ENCODE data around the gene EPHB4.
"Not testable (repeated sequence)": the region's sequence is repeated elsewhere in the genome, so short reads cannot be mapped to it uniquely, and the experiment has no call there.

The EPHB4 gene

DNA sequence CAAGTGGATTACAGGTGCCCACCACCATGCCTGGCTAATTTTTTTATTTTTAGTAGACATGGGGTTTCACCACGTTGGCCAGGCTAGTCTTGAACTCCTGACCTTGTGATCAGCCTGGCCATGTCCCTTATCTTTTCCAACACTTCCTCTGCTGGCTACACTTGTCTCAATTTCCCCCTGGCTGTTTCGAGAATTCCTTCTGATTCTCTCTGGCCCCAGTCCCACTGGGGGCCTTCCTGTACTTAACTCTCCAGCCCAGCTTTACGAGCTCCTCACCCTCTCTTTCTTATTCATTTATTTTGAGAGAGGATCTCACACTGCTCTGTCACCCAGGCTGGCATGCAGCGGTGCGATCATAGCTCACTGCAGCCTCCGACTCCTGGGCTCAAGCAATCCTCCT, 8.5 kb downstream of the EPHB4 start:
- Histone ChIP-seq H3K9me3 (ENCODE audit: insufficient read depth, low read depth, low read length) (no peaks in the 10 kb centered on the region), H3K4me1 (ENCODE audit: insufficient read depth, low read length, poor library complexity, severe bottlenecking) (no peaks in the 10 kb centered on the region), H3K79me2 (ENCODE audit: insufficient read depth, low read length) (no peaks in the 10 kb centered on the region), H3K4me3 (ENCODE audit: low read length, poor library complexity, severe bottlenecking) (no peak overlapping the region), H3K27me3 (ENCODE audit: insufficient read depth, low read length, poor library complexity, severe bottlenecking) (no peaks in the 10 kb centered on the region), H2AFZ (ENCODE audit: low read length) (no peak overlapping the region), H3K9ac (ENCODE audit: low read depth, low read length, poor library complexity, severe bottlenecking) (no peak overlapping the region), H3K36me3 (ENCODE audit: insufficient read depth, low read length) (no peaks in the 10 kb centered on the region), H3F3A (ENCODE audit: low read depth) (no peaks in the 10 kb centered on the region), H3K9me2 (replicated peaks; ENCODE audit: low read depth, low read length) (no peaks in the 10 kb centered on the region), H4K20me1 (ENCODE audit: insufficient read depth, low read length, poor library complexity, severe bottlenecking) (no peaks in the 10 kb centered on the region), H3K4me2 (ENCODE audit: low read depth, low read length, poor library complexity, severe bottlenecking) (no peak overlapping the region)
- no peak for TF ChIP-seq EZH2phosphoT487 (IDR thresholded peaks at IDR 0.05; ENCODE audit: borderline replicate concordance)
- TF ChIP-seq, protein P1, sequence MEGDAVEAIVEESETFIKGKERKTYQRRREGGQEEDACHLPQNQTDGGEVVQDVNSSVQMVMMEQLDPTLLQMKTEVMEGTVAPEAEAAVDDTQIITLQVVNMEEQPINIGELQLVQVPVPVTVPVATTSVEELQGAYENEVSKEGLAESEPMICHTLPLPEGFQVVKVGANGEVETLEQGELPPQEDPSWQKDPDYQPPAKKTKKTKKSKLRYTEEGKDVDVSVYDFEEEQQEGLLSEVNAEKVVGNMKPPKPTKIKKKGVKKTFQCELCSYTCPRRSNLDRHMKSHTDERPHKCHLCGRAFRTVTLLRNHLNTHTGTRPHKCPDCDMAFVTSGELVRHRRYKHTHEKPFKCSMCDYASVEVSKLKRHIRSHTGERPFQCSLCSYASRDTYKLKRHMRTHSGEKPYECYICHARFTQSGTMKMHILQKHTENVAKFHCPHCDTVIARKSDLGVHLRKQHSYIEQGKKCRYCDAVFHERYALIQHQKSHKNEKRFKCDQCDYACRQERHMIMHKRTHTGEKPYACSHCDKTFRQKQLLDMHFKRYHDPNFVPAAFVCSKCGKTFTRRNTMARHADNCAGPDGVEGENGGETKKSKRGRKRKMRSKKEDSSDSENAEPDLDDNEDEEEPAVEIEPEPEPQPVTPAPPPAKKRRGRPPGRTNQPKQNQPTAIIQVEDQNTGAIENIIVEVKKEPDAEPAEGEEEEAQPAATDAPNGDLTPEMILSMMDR (conservative IDR thresholded peaks at IDR 0.05; ENCODE audit: low read length) = no peak

DNA sequence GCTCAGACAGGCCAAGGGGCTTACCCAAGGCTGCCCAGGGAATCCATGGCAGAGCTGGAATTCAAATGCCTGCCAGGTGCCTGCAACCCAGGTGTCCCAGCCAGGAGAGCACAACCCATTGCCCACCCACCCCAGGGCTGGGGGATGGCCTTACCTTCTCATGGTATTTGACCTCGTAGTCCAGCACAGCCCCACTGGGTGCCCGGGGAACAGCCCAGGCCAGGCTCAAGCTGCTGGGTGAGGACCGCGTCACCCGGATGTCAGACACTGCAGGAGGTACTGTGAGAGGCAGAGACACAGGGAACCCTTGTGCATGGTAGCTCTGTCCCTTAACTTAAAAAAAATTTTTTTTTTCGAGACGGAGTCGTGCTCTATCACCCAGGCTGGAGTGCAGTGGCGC, 9.0 kb downstream of the EPHB4 start:
- no peaks in the 10 kb centered on the region for H3K9me2 ChIP-seq (replicated peaks; ENCODE audit: low read depth, low read length)
- H3K36me3 ChIP-seq (ENCODE audit: insufficient read depth, low read length) = no peaks in the 10 kb centered on the region
- no peaks in the 10 kb centered on the region for H3K27me3 ChIP-seq (ENCODE audit: insufficient read depth, low read length, poor library complexity, severe bottlenecking)
- H3K79me2 ChIP-seq (ENCODE audit: insufficient read depth, low read length) = no peaks in the 10 kb centered on the region
- H3F3A ChIP-seq (ENCODE audit: low read depth) = no peaks in the 10 kb centered on the region
- no peak overlapping the region for H3K4me3 ChIP-seq (ENCODE audit: low read length, poor library complexity, severe bottlenecking)
- H4K20me1 ChIP-seq (ENCODE audit: insufficient read depth, low read length, poor library complexity, severe bottlenecking) = no peaks in the 10 kb centered on the region
- no peak overlapping the region for H3K9ac ChIP-seq (ENCODE audit: low read depth, low read length, poor library complexity, severe bottlenecking)
- H2AFZ ChIP-seq (ENCODE audit: low read length) = no peak overlapping the region
- H3K9me3 ChIP-seq (ENCODE audit: insufficient read depth, low read depth, low read length) = no peaks in the 10 kb centered on the region
- TF ChIP-seq EZH2phosphoT487 (IDR thresholded peaks at IDR 0.05; ENCODE audit: borderline replicate concordance) = no peak
- TF ChIP-seq, protein P1 (conservative IDR thresholded peaks at IDR 0.05; ENCODE audit: low read length) = no peak
- H3K4me1 ChIP-seq (ENCODE audit: insufficient read depth, low read length, poor library complexity, severe bottlenecking) = no peaks in the 10 kb centered on the region
- no peak overlapping the region for H3K4me2 ChIP-seq (ENCODE audit: low read depth, low read length, poor library complexity, severe bottlenecking)

DNA sequence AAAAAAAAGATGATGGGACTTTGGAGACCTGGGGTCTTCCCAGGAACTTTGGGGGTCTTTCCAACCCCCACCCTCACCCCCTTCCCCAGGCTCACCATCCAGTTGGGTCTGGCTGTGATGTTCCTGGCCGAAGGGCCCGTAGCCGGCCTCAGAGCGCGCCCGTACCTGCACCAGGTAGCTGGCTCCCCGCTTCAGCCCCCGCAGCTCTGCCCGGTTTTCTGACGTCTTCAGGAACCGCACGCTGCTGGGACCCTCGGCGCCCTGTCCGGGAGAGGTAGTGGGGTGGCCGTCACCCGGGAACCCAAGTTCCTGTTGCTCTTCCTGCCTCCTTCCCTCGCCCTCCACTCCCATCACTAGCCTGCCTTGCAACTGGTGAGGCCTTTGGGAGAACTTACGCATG, 10.2 kb downstream of the EPHB4 start:
- H3F3A ChIP-seq (ENCODE audit: low read depth) = no peaks in the 10 kb centered on the region
- H2AFZ ChIP-seq (ENCODE audit: low read length) = no peak overlapping the region
- H3K4me1 ChIP-seq (ENCODE audit: insufficient read depth, low read length, poor library complexity, severe bottlenecking) = no peaks in the 10 kb centered on the region
- TF ChIP-seq, protein P1 (conservative IDR thresholded peaks at IDR 0.05; ENCODE audit: low read length) = no peak
- TF ChIP-seq EZH2phosphoT487 (IDR thresholded peaks at IDR 0.05; ENCODE audit: borderline replicate concordance) = no peak
- H3K4me2 ChIP-seq (ENCODE audit: low read depth, low read length, poor library complexity, severe bottlenecking) = no peak overlapping the region
- H3K79me2 ChIP-seq (ENCODE audit: insufficient read depth, low read length) = no peaks in the 10 kb centered on the region
- no peak overlapping the region for H3K4me3 ChIP-seq (ENCODE audit: low read length, poor library complexity, severe bottlenecking)
- no peak overlapping the region for H3K9ac ChIP-seq (ENCODE audit: low read depth, low read length, poor library complexity, severe bottlenecking)
- H3K9me2 ChIP-seq (replicated peaks; ENCODE audit: low read depth, low read length) = no peaks in the 10 kb centered on the region
- H4K20me1 ChIP-seq (ENCODE audit: insufficient read depth, low read length, poor library complexity, severe bottlenecking) = no peaks in the 10 kb centered on the region
- H3K9me3 ChIP-seq (ENCODE audit: insufficient read depth, low read depth, low read length) = no peaks in the 10 kb centered on the region
- H3K27me3 ChIP-seq (ENCODE audit: insufficient read depth, low read length, poor library complexity, severe bottlenecking) = no peaks in the 10 kb centered on the region
- no peaks in the 10 kb centered on the region for H3K36me3 ChIP-seq (ENCODE audit: insufficient read depth, low read length)

DNA sequence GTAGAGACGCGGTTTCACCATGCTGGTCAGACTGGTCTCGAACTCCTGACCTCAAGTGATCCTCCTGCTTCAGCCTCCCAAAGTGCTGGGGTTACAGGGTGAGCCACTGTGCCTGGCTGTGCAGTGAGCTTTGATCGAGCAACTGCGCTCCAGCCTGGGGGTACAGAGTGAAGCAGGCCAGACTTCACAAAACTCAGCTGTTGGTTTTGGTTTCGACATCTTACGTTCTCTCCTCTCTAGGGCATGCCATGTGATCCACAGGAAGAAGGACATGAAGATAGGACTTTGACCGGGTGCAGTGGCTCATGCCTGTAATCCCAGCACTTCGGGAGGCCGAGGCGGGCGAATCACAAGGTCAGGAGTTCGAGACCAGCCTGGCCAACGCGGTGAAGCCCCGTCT, 10.8 kb downstream of the EPHB4 start:
- H3K27me3 ChIP-seq (ENCODE audit: insufficient read depth, low read length, poor library complexity, severe bottlenecking); H3K4me1 ChIP-seq (ENCODE audit: insufficient read depth, low read length, poor library complexity, severe bottlenecking); H4K20me1 ChIP-seq (ENCODE audit: insufficient read depth, low read length, poor library complexity, severe bottlenecking); H3K9ac ChIP-seq (ENCODE audit: low read depth, low read length, poor library complexity, severe bottlenecking); H2AFZ ChIP-seq (ENCODE audit: low read length); H3F3A ChIP-seq (ENCODE audit: low read depth); H3K9me3 ChIP-seq (ENCODE audit: insufficient read depth, low read depth, low read length); H3K4me2 ChIP-seq (ENCODE audit: low read depth, low read length, poor library complexity, severe bottlenecking); H3K9me2 ChIP-seq (replicated peaks; ENCODE audit: low read depth, low read length); H3K36me3 ChIP-seq (ENCODE audit: insufficient read depth, low read length); H3K79me2 ChIP-seq (ENCODE audit: insufficient read depth, low read length); H3K4me3 ChIP-seq (ENCODE audit: low read length, poor library complexity, severe bottlenecking): not testable (repeated sequence)

Measured in Loucy (cell line).